HuH-7 (cell line): ENCODE results near the gene KCNH4.
"Not testable (repeated sequence)": the region's sequence is repeated elsewhere in the genome, so short reads cannot be mapped to it uniquely, and the experiment has no call there.

Source experiments
- DNase-seq: peaks from one replicate; pipeline ENCODE4 v3.0.0; 2011; ENCODE audit warnings: low spot score

Gene KCNH4

DNA sequence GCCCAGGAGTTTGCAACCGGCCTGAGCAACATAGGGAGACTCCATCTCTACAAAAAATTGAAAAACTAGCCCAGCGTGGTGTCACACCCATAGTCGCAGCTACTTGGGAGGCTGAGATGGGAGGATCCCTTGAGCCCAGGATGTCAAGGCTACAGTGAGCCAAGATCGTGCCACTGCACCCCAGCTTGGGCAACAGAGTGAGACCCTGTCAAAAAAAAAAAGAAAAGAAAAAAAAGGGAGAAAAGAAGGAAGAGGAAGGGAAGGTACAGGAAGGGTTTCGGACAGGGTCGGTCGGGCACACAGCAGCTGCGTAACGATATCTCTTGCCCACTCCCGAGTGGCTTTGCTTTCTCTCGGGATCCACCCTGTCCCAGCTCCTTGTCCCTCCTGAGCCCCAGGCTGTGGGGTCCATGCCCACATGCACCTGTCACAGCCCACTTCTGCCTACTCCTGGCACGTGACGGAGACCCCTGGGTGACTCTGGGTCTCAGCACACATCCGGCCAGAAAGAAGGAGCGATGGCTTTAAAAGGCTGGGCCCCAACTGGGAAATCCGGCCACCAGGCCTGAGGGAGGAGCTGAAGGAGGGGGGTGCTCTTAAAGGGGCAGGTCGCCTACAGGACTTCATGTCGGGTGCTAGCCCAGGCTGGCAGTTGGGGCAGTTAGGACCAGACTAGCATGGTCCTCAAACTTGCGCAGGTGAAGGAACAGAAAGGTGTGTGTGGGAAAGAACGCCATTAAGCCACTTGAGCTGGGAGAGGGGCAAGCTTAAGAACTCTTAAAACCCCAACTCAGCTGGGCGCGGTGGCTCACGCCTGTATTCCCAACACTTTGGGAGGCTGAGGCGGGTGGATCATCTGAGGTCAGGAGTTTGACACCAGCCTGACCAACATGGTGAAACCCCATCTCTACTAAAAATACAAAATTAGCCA, 13.3 kb upstream of the KCNH4 start, which contains the start of gene GHDC:
Gene GHDC (minus strand): TSS at position 526 of the 931 bp plus-strand sequence. CDS start 913 bp downstream, outside the sequence.
- DNase-seq = peak; percentile 95

DNA sequence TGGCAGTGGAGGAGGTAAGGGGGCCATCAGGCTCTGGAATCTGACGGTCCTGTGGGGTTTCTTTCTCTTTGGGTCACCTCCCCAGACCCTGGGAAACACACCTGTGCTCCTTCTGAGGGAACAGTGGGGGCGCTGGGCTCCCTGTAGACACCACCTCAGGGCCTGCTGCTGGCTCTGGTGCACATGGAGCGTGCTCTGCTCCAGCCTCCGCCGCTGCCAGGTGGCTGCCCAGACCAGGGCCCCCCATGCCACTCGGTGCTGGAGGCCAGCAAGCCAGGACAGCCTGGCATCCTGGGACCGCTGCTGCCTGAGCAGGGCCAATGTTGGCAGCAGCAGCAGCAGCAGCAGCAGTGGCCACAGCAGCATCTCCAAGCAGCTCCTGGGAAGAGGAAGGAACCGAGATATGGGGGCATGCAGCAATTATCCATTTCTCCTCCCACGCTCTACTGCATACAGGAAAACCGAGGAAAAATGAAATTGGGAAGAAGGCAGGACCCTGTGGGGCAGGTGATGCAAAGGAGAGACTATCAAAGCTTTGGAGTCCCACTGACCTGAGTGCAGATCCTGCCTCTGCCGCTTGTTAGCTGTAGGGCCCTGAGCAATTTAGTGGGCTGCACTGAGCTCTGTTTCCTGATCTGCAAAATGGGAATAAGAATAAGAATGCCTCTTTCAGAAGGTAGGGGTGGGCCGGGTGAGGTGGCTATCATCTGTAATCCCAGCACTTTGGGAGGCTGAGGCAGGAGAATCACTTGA, 12.4 kb upstream of the KCNH4 start:
- DNase-seq = no peak

GRCh38 chr17:42192189-42193126, 11.5 kb upstream of the KCNH4 start:
- no peak for DNase-seq

- DNase-seq = no peak
Observed at GRCh38 chr17:42191275-42191608, 10.3 kb upstream of the KCNH4 start.

DNA sequence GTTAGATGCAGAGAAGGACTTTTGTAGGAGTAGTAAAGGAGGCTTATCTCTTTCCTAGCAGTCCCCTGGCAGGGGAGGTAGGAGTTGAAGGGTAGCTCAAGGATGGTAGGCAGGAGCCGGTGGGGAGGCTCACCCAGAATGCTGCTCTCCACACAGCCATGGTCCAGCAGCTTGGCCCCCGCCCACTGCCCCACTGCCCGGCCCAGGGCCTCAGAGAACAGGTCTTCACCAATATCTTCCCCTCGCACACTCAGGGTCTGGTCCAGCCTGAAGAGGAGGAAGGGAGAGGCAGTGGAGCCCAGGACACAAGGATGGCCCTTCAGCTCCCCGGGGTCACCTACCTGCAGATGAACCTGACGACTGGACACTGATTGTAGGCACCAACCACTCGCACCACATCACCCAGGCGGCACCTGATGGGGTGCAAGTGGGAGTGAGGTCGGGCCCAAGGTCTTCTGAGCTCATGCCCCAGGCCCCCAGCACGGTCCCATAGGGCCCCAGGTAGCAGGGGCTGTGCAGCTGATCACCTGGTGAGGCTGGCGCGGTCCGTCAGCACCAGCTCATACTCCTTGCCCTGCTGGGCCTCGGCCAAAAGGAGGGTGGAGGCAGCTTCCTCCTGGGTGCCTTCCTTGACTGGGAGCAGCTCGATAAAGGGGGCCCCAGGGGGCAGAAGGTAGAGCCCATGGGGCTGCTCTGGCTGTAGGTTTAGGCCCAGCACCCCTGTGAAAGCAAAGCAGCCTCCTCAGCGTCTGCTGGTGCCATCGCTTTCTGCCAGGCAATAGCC, 9.7 kb upstream of the KCNH4 start:
- DNase-seq = no peak

- DNase-seq = no peak
Observed at GRCh38 chr17:42189651-42189965, 8.7 kb upstream of the KCNH4 start.

DNA sequence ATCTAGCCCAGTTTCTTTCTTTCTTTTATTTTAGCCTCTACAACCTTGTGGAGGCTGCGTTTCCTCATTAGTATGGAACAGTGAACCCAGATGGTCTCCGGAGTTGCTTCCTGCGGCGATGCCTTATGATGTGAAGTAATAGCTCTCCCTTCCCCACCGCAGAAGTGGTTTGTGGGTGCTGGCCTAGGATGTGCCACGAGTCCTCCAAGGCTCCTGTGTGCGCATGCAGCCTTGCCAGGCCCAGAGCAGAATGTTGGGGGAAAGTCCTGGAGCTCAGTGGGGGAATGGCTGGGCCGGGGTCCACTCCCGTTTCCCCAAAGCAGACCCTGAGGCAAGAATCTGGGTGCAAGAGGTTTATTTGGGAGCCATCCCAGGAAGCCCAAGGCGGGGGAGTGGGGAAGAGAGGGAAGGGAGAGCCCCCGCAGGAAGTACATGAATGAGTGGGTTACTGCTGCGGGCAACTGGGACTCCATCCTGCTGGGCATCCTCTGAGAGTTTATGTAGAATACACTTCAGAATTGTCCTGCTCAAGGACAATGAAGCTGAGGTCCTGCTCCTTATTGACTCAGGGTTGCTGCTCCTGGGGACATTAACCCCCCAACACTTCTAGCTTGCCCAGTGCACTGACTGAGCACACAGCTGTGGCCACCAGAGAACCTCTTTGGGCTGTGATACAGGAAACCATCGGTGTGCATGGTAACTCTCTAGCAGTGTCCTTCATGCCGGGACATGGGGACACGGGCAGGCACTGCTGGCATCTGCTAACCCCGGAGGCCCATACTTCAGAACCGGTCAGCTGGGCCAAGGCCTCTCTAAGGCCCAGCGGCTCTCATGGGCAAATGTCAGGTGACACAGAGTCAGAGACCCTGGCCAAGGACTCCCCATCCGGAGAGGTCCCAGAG, 8.1 kb upstream of the KCNH4 start:
- no peak for DNase-seq

- DNase-seq = no peak
Observed at GRCh38 chr17:42187833-42188232, 6.9 kb upstream of the KCNH4 start.

GRCh38 chr17:42186191-42186590, 5.2 kb upstream of the KCNH4 start:
- not testable (repeated sequence) for DNase-seq

GRCh38 chr17:42185621-42185930, 4.6 kb upstream of the KCNH4 start:
- DNase-seq = no peak

- DNase-seq = no peak
Observed at GRCh38 chr17:42184713-42185620, 4.0 kb upstream of the KCNH4 start, which contains the start of gene HCRT. HCRT (minus strand) TSS chr17:42185452; CDS start chr17:42185365, 87 bp downstream.

- DNase-seq = peak; percentile 97
Observed at GRCh38 chr17:42183741-42184711, 3.1 kb upstream of the KCNH4 start.

GRCh38 chr17:42182927-42183734, 2.2 kb upstream of the KCNH4 start:
- DNase-seq = peak; percentile 71

GRCh38 chr17:42181851-42182207, 887 bp upstream of the KCNH4 start:
- DNase-seq = no peak

DNA sequence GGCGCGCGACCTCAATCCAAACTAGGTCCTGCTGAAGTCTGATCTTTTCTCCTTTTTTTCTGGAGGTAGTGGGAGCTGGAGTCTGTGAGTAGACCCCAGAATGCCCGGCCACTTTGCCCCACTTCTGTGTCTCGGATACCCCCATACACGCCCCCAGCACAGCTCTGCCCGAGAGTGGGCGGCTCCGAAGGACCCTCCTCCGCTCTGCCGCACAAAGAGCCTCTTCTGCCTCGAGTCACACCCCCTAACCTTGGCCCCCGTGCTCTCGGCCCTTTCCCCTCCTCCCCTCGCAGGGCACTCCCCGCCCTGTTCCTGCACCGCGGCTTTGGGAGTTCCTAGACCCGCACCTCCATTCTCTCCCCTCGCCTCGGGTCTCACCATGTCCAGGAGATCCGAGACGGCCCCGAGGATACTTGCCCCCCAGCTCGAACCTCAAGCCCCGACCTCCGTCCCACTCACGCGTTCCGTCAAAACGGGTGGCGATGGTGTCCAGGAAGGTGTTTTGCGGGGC, 476 bp downstream of the KCNH4 start:
- DNase-seq = no peak

DNA sequence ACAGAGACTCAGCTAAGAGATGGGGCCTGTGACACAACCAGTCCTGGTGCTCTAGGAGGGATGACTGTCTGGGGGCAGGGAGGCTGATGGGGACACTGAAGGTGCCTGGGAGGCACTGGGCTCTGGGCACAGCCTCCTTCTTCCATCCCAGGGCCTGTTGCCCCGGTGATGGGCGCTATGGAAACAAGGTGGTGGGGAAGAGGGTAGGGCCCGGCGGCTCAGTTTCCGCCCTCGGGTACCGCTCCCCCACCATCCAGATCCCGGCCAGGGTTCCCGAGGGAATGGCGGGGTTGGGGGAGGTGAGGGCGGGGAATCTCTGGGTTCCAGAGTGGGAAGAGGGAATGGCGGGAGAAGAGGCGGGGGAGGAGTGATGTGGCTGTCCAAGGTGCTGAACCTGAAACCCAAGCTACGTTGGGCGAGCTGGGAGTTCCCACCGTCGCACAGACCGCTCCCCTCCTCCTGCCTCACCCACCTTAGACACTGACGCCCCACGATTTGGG, 981 bp downstream of the KCNH4 start:
- peak; percentile 90 for DNase-seq

GRCh38 chr17:42179335-42179734, 1.6 kb downstream of the KCNH4 start:
- no peak for DNase-seq
